Stimulated activated CD8-positive, alpha-beta memory T cell treated with anti-CD3 and anti-CD28 coated beads, Interleukin-12 subunit alpha, Interleukin-12 subunit beta, amount 100 ng/mL, for 1 hour (primary cell): ENCODE results near the gene CSF2RB.

Experiments
- DNase-seq: peaks from one replicate; pipeline ENCODE4 v3.0.0-alpha.2; 2020; ENCODE audit warnings: low read depth

Gene CSF2RB

GRCh38 chr22:36913427-36914389, at the start of gene CSF2RB:
CSF2RB (plus strand) TSS chr22:36913628; CDS start chr22:36922208, 8,580 bp downstream.
- DNase-seq, result no peak

DNA sequence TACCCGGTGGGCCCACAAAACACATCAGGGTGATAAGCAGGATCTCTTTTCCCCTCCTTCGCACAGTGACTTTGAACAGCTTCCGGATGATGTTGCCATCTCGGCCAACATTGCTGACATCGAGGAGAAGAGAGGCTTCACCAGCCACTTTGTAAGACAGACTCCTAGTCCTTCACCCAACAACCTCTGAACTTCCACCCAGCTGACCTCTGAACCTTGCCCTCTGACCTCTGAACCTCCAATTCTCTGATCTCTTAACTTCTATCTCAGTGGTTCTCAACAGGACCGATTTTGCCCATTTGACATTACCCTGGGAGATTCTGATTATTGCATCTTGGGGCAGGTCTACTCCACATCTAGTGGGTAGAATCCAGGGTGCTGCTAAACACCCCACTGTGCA, 49.4 kb upstream of the CSF2RB start:
- DNase-seq, result no peak

- no peak for DNase-seq
These were observed 48.8 kb upstream of the CSF2RB start for GRCh38 chr22:36864454-36865215.

GRCh38 chr22:36865346-36865745, 48.1 kb upstream of the CSF2RB start:
- no peak for DNase-seq

DNA sequence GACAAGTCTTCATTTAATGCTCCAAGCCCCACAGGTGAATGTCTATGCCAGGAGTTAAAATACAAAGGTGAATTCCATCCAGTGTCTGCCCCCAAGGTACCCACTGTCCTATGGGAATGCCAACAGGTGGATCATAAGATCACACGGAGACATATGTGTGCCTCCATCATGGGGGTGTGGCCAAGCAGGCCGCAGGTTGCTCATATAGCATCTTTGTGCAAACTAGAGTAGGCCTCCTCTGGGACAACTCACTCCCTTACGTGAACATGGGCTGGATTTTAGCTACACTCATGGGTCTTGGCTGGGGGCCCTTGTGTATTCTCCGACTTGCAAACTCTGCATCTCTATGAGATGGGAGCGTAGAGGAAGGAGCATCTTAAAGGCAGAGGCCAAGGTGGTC, 45.7 kb upstream of the CSF2RB start:
- DNase-seq, result no peak

DNA sequence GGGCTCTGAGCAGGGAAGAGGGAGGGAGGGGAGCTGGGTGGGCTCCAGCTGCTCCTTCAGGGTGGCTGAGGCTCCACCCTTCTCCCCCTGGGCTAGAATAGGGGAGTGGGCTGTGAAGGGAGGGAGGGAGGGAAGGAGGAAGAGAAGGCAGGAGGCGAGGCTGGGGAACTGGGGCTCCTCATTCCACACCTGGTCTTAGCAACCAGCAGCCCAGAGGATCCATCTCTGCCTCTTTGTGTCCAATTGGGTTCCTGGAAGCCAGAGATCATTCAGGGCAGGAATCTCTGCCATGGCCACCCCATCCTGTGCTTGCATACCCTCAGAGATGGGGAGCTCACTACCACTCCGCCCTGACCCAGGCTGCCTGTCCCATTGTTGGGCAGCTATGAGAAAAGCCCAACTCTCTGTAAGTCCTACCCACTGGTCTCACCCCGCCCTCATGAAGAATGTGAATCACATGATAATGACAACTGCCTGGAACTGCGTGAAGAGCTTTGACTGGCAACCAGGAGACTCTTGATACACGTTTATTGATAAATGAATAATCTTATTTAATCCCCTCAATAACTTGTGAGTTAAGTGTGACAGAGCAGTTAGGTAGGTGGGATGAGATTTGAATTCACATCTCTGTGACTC, 44.8 kb upstream of the CSF2RB start:
- no peak for DNase-seq

- DNase-seq, result no peak
These were observed 43.2 kb upstream of the CSF2RB start for GRCh38 chr22:36870250-36870649.

DNA sequence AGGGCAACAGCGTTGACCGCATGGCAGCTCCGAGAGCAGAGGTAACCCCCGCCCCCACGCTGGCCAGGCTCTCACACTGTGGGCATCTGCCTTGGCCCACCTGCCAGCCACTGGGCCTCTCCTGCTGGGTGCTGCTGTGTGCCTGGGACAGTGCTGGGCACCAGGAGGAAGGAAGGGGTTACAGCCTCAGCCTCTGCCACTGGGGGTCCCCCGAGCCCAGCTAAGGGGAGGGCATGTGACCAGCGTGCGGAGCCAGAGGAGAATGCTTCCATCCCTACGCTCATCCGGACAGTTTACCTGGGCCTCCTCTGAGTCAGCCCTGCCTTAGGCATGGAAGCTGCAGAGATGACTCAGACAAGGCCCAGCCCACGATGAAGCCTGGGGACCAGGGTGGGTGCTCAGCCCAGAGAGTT, 41.8 kb upstream of the CSF2RB start:
- DNase-seq, result no peak

- no peak for DNase-seq
These were observed 41.3 kb upstream of the CSF2RB start for GRCh38 chr22:36872084-36872483.

- no peak for DNase-seq
These were observed 40.4 kb upstream of the CSF2RB start for GRCh38 chr22:36872866-36873498.

GRCh38 chr22:36873614-36874308, 39.7 kb upstream of the CSF2RB start:
- DNase-seq, result no peak

DNA sequence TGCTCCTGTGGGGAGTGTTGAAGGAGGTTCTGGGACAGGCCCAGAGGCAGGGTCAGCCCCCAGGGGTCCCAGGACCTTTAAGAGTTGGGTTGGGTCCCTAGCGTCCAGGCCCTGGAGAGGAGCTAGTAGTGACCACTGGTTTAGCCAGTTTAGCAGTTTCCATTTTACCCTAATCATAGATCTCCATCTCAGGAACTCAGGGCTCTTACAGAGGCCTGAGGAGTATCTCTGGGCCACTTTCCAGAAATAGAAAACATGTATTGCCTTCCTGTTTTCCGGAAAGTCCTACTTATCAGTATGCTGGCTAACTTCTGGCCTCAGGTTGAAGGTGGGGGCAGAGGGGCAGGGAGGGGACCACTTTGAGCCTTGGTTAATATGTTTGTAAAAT, 39.1 kb upstream of the CSF2RB start:
- DNase-seq, result no peak

DNA sequence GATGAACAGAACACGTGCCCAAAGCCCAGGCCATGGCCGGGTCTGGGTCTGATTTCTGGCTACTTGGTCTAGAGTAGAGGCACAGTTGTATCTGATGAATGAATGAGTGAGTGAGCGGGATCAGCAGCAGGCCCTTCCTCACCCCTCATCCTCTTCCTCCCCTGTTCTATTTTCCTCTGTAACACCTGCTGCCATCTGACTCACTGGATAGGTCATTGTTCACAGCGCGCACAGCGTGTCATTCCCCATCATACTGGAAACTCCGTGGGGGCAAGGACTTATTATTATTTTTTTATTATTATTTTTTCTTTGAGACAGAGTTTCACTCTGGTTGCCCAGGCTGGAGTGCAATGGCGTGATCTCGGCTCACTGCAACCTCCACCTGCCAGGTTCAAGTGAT, 38.7 kb upstream of the CSF2RB start:
- DNase-seq, result no peak

- DNase-seq, result no peak
These were observed 37.7 kb upstream of the CSF2RB start for GRCh38 chr22:36875741-36876140.

GRCh38 chr22:36879775-36880174, 33.7 kb upstream of the CSF2RB start:
- DNase-seq, result no peak

DNA sequence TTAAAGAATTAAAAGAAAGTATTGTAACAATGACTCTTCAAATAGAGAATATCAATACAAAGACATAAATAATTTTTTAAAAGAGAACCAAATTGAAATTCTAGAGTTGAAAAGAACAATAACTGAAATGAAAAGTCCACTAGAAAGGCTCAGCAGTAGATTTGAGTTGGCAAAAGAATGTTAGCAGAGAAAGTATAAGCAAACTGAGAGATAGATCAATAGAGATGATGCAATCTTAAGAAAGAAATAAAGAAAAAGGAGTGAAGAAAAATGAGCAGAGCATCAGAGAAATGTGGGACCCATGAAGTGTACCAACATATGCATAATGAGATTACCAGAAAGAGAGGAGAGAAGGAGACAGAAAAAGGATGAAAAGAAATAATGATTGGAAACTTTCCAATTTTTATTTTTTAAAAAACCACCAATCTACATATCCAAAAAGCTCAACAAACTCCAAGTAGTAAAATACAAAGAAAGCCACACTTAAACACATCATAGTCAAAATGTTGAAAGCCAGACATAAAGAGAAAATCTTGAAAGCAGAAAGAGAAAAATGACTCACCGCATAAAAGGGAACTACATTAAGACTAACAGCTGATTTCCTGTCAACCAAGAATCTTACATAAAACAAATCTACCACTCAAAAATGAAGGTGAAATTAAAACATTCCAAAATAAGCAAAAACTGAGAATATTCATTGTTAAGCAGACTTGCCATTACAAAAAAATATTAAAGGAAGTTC, 31.8 kb upstream of the CSF2RB start:
- DNase-seq, result no peak

DNA sequence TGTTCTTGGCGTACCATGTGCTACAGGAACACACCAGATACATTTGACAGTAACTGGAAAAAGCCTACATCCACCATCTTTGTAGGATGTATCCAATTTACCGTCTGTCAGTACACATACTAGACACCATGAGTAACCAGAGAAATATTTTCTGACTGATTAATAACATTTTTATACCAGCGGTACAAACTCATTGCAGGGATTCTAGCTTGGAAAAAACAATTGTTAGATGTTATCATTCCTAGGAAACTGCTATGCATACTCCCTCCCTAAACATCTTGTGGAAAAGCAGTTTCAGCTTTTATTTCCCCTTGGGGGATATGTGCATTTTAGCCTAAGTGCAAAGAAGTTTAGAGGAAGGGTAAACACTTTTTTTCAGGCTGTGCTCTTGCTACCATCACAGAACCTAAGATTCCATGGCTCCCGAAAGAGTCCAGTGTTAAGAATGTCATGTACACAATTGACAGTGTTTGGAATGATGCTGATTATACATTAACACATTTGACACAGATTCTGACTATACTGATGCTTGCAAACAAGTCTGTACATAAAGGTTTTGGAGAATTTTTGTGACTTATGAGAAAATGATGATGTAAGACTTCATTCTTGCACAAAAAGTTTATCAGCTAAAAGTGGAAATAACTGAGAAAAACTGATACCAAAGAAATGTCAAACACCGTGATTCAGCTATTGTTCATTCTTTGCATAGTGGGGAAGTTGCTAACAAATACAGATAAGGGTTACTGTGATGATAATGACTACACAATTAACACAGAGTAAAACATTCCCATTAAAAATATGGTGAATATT, 28.9 kb upstream of the CSF2RB start:
- no peak for DNase-seq

- no peak for DNase-seq
These were observed 28.0 kb upstream of the CSF2RB start for GRCh38 chr22:36885474-36885873.

GRCh38 chr22:36886016-36886415, 27.4 kb upstream of the CSF2RB start:
- no peak for DNase-seq

DNA sequence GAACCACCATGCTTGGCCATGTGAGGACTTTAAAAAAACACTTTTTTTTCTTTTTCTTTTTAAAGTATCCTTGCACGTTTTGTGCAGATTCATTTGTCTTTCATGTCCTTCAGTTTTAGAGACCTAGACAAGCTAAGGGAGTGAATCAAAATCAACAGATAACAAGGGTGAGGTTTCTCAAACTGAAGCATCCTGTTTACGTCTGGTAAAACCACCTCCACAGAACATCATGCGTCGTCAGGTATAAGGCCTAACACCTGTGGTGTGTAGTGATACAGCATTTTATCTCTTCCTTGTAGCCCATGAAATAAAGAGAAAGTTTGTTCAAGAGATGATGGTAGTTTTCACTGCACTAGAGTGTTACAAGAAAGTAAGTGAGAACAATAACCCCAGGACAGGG, 26.3 kb upstream of the CSF2RB start:
- no peak for DNase-seq
